Right lobe of liver (tissue), 4 donors: ENCODE measurements around the gene PPA1.

Source experiments
- CTCF ChIP-seq, 4 donors: fragments of 200-600 bp in 3 of 4; fragments of 450-650 bp in 1 of 4; IDR thresholded peaks; one replicate each; pipeline versions ENCODE4 v1.5.1 to v1.8.0; 2016 to 2022; ENCODE audit warnings: antibody characterized with exemption in 4 of 4, mild to moderate bottlenecking in 2 of 4
- POLR2A ChIP-seq: fragments of 450-650 bp; IDR thresholded peaks from one replicate; pipeline ENCODE4 v1.6.1; 2017; ENCODE audit warnings: antibody characterized with exemption, mild to moderate bottlenecking
- donor health status: DM: no; HTN: no; CAD: no.
- donor health status: DM: no; HTN: no; CAD: no.
- donor health status: DM: no; HTN: yes; CAD: no.

GRCh38 chr10:70232155-70232858, 922 bp downstream of the PPA1 start:
- TF ChIP-seq POLR2A: peak; percentile 89
- TF ChIP-seq CTCF (IDR thresholded peaks at IDR 0.05): no peak
